Esophagus muscularis mucosa (tissue), 4 donors: ENCODE data around the gene GBA3. TPM values are rescaled to one million over a fixed set of nuclear protein-coding genes. Genes with fewer than 3 reads are reported as not detected.

ENCODE experiments used
- DNase-seq: peaks from one replicate; pipeline ENCODE4 v3.0.0-alpha.2; 2017; ENCODE audit errors: extremely low spot score
- H3K27ac ChIP-seq, 4 donors: fragments of 200-600 bp; sonication (generic); replicated peaks in 1 of 4; 1 replicate in 3 of 4; 2 replicates in 1 of 4; pipeline ENCODE4 v1.5.1; 2016 to 2019; ENCODE audit warnings: mild to moderate bottlenecking in 1 of 4
- H3K27me3 ChIP-seq, 4 donors: fragments of 200-600 bp; sonication (generic); one replicate each; pipeline versions ENCODE4 v1.5.1 to v1.6.0; 2016 to 2019
- H3K36me3 ChIP-seq, 4 donors: fragments of 200-600 bp; sonication (generic); one replicate each; pipeline ENCODE4 v1.5.1; 2016 to 2019
- H3K4me1 ChIP-seq, 4 donors: fragments of 200-600 bp; sonication (generic); one replicate each; pipeline ENCODE4 v1.5.1; 2016 to 2019
- H3K4me3 ChIP-seq, 4 donors: fragments of 200-600 bp; sonication (generic); 1 replicate in 2 of 4; 2 replicates in 2 of 4; pipeline ENCODE4 v1.5.1; 2016 to 2019; ENCODE audit warnings: mild to moderate bottlenecking in 4 of 4, moderate library complexity in 1 of 4
- H3K9me3 ChIP-seq, 4 donors: fragments of 200-600 bp; sonication (generic); 1 replicate in 3 of 4; 2 replicates in 1 of 4; pipeline ENCODE4 v1.5.1; 2016 to 2019
- EP300 ChIP-seq: sonication (generic); formaldehyde crosslinking; IDR thresholded peaks from one replicate; pipeline ENCODE4 v1.6.1; 2017; ENCODE audit warnings: antibody characterized with exemption
- POLR2A ChIP-seq: fragments of 450-650 bp; IDR thresholded peaks from one replicate; pipeline ENCODE4 v1.6.1; 2017; ENCODE audit warnings: antibody characterized with exemption, moderate library complexity, mild to moderate bottlenecking, low read depth
- POLR2AphosphoS5 ChIP-seq, 2 donors: sonication (generic); formaldehyde crosslinking; IDR thresholded peaks; one replicate each; pipeline ENCODE4 v1.6.1; 2017; ENCODE audit warnings: antibody characterized with exemption in 2 of 2
- WGBS: methylation state at CpG from one replicate; pipeline ENCODE4 v1.1.5; 2018; 5-methylcytosine and 5-hydroxymethylcytosine counted together
- intact Hi-C: fragments of 100-400 bp; cut with DNase I; formaldehyde crosslinking; loops from one replicate; pipeline ENCODE4 v1.15.1; 2023
- total RNA-seq, 4 donors: library from RNA; depleted of rRNA; stranded (reverse); fragments of >200 nt; gene quantifications; one replicate each; pipeline versions ENCODE4 v1.1.0 to v1.2.1, GENCODE V29; 2016
- TF ChIP-seq, protein P1 (sequence below), 3 experiments: fragments of 200-600 bp in 2 of 3; fragments of 450-650 bp in 1 of 3; sonication (generic) in 2 of 3; IDR thresholded peaks; one replicate each; pipeline ENCODE4 v1.5.1; 2017 to 2019; ENCODE audit warnings: antibody characterized with exemption in 3 of 3, mild to moderate bottlenecking in 2 of 3, moderate library complexity in 1 of 3

The GBA3 gene
- total RNA-seq, 4 donors from 2014 or later: not detected

DNA sequence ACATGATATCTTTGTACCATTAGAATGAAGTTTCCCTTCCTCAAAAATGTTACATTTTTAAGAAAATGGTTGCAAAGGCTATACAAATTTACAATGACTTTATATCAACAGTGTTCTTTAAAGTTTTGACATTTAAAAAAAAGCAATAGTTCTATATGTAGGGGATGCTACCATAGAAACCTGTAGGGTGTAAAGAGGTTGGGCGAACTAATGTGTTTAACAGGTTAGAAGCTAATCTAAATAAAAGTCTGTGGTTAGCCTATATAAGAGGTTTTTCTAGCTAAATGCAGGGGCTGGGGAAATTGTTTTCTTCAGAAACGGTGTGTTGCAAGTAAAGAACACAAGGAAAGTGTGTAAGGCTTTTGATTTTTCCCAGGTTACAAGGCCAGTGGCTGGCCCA, 73.3 kb downstream of the GBA3 start:
- WGBS: 81% methylated on average over 2 of the region's 2 CpGs
- DNase-seq: no peak
- H3K36me3 ChIP-seq: no peaks in the 10 kb centered on the region
- no peak for TF ChIP-seq POLR2AphosphoS5 (IDR thresholded peaks at IDR 0.05)
- no peak for TF ChIP-seq EP300
- TF ChIP-seq, protein P1, sequence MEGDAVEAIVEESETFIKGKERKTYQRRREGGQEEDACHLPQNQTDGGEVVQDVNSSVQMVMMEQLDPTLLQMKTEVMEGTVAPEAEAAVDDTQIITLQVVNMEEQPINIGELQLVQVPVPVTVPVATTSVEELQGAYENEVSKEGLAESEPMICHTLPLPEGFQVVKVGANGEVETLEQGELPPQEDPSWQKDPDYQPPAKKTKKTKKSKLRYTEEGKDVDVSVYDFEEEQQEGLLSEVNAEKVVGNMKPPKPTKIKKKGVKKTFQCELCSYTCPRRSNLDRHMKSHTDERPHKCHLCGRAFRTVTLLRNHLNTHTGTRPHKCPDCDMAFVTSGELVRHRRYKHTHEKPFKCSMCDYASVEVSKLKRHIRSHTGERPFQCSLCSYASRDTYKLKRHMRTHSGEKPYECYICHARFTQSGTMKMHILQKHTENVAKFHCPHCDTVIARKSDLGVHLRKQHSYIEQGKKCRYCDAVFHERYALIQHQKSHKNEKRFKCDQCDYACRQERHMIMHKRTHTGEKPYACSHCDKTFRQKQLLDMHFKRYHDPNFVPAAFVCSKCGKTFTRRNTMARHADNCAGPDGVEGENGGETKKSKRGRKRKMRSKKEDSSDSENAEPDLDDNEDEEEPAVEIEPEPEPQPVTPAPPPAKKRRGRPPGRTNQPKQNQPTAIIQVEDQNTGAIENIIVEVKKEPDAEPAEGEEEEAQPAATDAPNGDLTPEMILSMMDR (IDR thresholded peaks at IDR 0.05): no peak
- TF ChIP-seq POLR2A: no peak
- no peak overlapping the region for H3K4me3 ChIP-seq
- H3K4me1 ChIP-seq: no peaks in the 10 kb centered on the region
- H3K27me3 ChIP-seq: no peaks in the 10 kb centered on the region
- no peaks in the 10 kb centered on the region for H3K9me3 ChIP-seq
- no peak overlapping the region for H3K27ac ChIP-seq
- intact Hi-C loops: no loop called here

DNA sequence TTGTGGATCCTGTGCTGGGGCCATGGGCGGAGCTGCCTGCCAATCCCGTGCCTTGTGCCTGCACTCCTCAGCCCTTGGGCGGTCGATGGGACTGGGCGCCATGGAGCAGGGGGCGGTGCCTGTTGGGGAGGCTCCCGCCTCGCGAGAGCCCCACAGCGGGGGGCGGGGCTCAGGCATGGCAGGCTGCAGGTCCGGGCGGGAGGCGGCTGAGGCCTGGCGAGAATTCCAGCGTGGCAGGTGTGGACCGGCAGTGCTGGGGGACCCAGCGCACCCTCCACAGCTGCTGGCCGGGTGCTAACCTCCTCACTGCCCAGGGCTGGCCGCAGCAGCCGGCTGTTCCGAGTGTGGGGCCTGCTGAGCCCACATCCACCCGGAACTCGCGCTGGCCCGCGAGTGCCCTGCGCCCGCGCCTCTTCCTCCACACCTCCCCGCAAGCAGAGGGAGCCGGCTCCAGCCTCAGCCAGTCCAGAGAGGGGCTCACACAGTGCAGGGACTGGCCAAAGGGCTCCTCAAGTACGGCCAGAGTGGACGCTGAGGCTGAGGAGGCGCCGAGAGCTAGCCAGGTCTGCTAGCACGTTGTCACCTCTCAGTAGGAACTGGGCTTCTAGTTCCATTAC, 85.9 kb downstream of the GBA3 start:
- 93% methylated on average over 24 of the region's 37 CpGs for WGBS
- H3K4me1 ChIP-seq: no peaks in the 10 kb centered on the region
- no peak overlapping the region for H3K4me3 ChIP-seq
- DNase-seq: no peak
- intact Hi-C loops: no loop called here
- H3K9me3 ChIP-seq: peaks cover 0 to 5% (median 0%) of the 10 kb centered on the region in 4 donors
- no peaks in the 10 kb centered on the region for H3K36me3 ChIP-seq
- no peak overlapping the region for H3K27ac ChIP-seq
- no peaks in the 10 kb centered on the region for H3K27me3 ChIP-seq
- TF ChIP-seq EP300 (no peak), POLR2AphosphoS5 (IDR thresholded peaks at IDR 0.05) (no peak)
- TF ChIP-seq, protein P1 (IDR thresholded peaks at IDR 0.05): no peak

DNA sequence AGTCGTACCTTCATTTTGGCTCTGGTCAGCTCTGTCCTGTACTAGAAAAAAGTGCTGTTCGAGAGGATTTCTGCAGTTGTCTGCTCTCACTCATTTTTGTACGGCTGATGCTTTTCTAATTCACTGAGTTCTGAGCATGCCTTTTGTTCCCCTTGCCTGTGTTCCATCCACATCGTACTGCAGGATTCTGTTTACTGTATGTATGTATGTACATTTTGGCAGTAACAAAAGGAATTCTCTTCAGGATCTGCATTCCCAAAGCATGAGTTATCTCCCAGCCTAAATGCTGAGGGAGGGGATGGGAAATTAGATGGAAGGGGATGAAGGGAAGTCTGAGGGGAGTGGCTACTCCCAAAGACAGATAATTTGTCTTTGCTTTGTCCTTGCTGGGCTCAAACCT, 87.6 kb downstream of the GBA3 start:
- H3K4me3 ChIP-seq: no peak overlapping the region
- peaks cover 0 to 5% (median 0%) of the 10 kb centered on the region in 4 donors for H3K9me3 ChIP-seq
- 48% methylated on average over 4 of the region's 4 CpGs for WGBS
- H3K27ac ChIP-seq: no peak overlapping the region
- intact Hi-C loops: no loop called here
- H3K27me3 ChIP-seq: no peaks in the 10 kb centered on the region
- TF ChIP-seq, protein P1 (IDR thresholded peaks at IDR 0.05): no peak
- TF ChIP-seq POLR2AphosphoS5 (IDR thresholded peaks at IDR 0.05) (no peak), EP300 (no peak), POLR2A (no peak)
- no peaks in the 10 kb centered on the region for H3K36me3 ChIP-seq
- no peak for DNase-seq
- H3K4me1 ChIP-seq: no peaks in the 10 kb centered on the region

DNA sequence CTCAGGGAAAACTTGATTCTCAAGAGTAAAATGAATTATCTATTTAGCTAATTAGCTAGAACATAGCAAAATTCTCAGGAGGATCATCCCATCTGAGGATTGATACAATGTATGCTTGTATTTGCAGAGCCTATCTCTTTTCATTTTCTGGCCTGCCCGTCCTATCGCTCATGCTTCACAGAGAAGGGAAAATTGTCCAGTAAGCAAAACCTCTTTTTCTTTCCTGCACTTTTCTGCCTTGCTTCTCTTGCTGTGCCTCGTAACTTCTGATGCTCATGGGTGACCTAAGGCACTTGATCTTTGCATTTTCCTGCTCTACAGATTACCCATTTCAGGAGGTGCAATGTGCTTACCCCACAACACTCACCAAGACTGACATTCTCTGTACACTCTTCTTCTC, 88.1 kb downstream of the GBA3 start:
- Histone ChIP-seq H3K27me3 (no peaks in the 10 kb centered on the region), H3K27ac (no peak overlapping the region), H3K4me3 (no peak overlapping the region), H3K9me3 (peaks cover 0 to 5% (median 0%) of the 10 kb centered on the region in 4 donors), H3K4me1 (no peaks in the 10 kb centered on the region), H3K36me3 (no peaks in the 10 kb centered on the region)
- 73% methylated on average over 3 of the region's 3 CpGs for WGBS
- no peak for DNase-seq
- intact Hi-C loops: no loop called here
- TF ChIP-seq POLR2AphosphoS5 (IDR thresholded peaks at IDR 0.05): no peak
- TF ChIP-seq, protein P1 (IDR thresholded peaks at IDR 0.05): no peak
- no peak for TF ChIP-seq EP300
- TF ChIP-seq POLR2A: no peak
